ENCODE measurements around the gene EFCAB8. TPM values are rescaled to one million over a fixed set of nuclear protein-coding genes. Genes with fewer than 3 reads are reported as not detected.

EFCAB8 gene
- total RNA-seq, 1 experiment from 2014 or later = 1.8 TPM

- DNase-seq = peak in 1 of 2 experiments; percentile 42
- ChIA-PET CTCF (no interaction called here), POLR2A (no interaction called here)
- Mint-ChIP-seq H3K9me3 (ENCODE audit: unreplicated experiment) (no peaks in the 10 kb centered on the region), H3K4me1 (ENCODE audit: low read depth, unreplicated experiment) (peaks cover 10% of the 10 kb centered on the region), H3K27ac (ENCODE audit: unreplicated experiment) (no peak overlapping the region), H3K36me3 (ENCODE audit: insufficient read depth, unreplicated experiment) (no peaks in the 10 kb centered on the region), H3K27me3 (ENCODE audit: insufficient read depth, unreplicated experiment) (peaks cover 3% of the 10 kb centered on the region), H3K4me3 (ENCODE audit: unreplicated experiment) (no peak overlapping the region)
- 0 out of 2 replicates have a peak, but pooled peaks cover 4% of the 10 kb centered on the region for H3K4me1 ChIP-seq
- no TSS peak for BruUV-seq (replicated peaks)
- H3K9me3 ChIP-seq = peaks cover 16% of the 10 kb centered on the region; the same call in 1 of the 2 replicates
- H3K36me3 ChIP-seq (ENCODE audit: control insufficient read depth, insufficient read depth, low read length) = no peaks in the 10 kb centered on the region
- intact Hi-C loops (cut with micrococcal nuclease; ENCODE audit: unreplicated experiment) = no loop called here
- H3K4me3 ChIP-seq (ENCODE audit: low read depth, low read length) = no peak overlapping the region
- no peaks in the 10 kb centered on the region for H3K27me3 ChIP-seq (replicated peaks; ENCODE audit: control insufficient read depth, insufficient read depth, low read length)
- TF ChIP-seq, protein P1, sequence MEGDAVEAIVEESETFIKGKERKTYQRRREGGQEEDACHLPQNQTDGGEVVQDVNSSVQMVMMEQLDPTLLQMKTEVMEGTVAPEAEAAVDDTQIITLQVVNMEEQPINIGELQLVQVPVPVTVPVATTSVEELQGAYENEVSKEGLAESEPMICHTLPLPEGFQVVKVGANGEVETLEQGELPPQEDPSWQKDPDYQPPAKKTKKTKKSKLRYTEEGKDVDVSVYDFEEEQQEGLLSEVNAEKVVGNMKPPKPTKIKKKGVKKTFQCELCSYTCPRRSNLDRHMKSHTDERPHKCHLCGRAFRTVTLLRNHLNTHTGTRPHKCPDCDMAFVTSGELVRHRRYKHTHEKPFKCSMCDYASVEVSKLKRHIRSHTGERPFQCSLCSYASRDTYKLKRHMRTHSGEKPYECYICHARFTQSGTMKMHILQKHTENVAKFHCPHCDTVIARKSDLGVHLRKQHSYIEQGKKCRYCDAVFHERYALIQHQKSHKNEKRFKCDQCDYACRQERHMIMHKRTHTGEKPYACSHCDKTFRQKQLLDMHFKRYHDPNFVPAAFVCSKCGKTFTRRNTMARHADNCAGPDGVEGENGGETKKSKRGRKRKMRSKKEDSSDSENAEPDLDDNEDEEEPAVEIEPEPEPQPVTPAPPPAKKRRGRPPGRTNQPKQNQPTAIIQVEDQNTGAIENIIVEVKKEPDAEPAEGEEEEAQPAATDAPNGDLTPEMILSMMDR (IDR thresholded peaks at IDR 0.05; ENCODE audit: insufficient read depth in 1 of 2, low read depth in 1 of 2, low read length in 1 of 2, severe bottlenecking in 1 of 2, unreplicated experiment in 1 of 2) = no peak
Measured at GRCh38 chr20:32977281-32978008, 118.7 kb downstream of the EFCAB8 start.

DNA sequence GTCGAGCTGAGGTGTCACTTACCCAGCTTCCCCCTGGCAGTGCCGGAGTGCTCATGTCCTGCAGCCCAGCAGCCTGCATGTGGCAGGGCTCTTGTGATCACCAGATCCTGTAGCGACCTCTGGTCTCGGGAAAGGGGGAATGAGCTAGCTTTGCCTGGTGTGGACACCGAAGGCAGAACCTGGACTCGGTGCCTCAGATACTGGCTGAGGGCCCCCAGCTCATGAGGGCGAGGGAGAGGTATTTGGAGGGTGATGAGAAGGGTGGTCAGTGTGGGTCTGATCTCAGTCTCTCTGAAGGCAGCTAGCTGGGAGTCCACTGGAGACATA, 119.2 kb downstream of the EFCAB8 start:
- no peak overlapping the region for H3K27ac Mint-ChIP-seq (ENCODE audit: unreplicated experiment)
- POLR2A ChIA-PET = no interaction called here

GRCh38 chr20:32979201-32979998, 120.7 kb downstream of the EFCAB8 start:
- BruUV-seq (replicated peaks) = no TSS peak
- CTCF ChIA-PET = interaction anchor here (0.6 kb wide), 1 partner anchor 403 kb away, joined by 3 read pairs; no protein-coding TSS in a partner anchor
- Mint-ChIP-seq H3K27me3 (ENCODE audit: insufficient read depth, unreplicated experiment) (peaks cover 7% of the 10 kb centered on the region), H3K36me3 (ENCODE audit: insufficient read depth, unreplicated experiment) (no peaks in the 10 kb centered on the region), H3K4me1 (ENCODE audit: low read depth, unreplicated experiment) (peaks cover 10% of the 10 kb centered on the region), H3K9me3 (ENCODE audit: unreplicated experiment) (no peaks in the 10 kb centered on the region), H3K27ac (ENCODE audit: unreplicated experiment) (no peak overlapping the region), H3K4me3 (ENCODE audit: unreplicated experiment) (no peak overlapping the region)
- intact Hi-C loops (cut with micrococcal nuclease; ENCODE audit: unreplicated experiment) = no loop called here
- DNase-seq = peak in 1 of 2 experiments; percentile 35
- TF ChIP-seq, protein P1 (IDR thresholded peaks at IDR 0.05; ENCODE audit: insufficient read depth in 1 of 2, low read depth in 1 of 2, low read length in 1 of 2, severe bottlenecking in 1 of 2, unreplicated experiment in 1 of 2) = no peak
- Histone ChIP-seq H3K4me1 (0 out of 2 replicates have a peak, but pooled peaks cover 4% of the 10 kb centered on the region), H3K36me3 (ENCODE audit: control insufficient read depth, insufficient read depth, low read length) (no peaks in the 10 kb centered on the region), H3K9me3 (peaks cover 16% of the 10 kb centered on the region; the same call in 1 of the 2 replicates), H3K4me3 (ENCODE audit: low read depth, low read length) (no peak overlapping the region), H3K27me3 (replicated peaks; ENCODE audit: control insufficient read depth, insufficient read depth, low read length) (no peaks in the 10 kb centered on the region)
- POLR2A ChIA-PET = no interaction called here

More for the DNA sequence above, 119.2 kb downstream of the EFCAB8 start:
- no peaks in the 10 kb centered on the region for H3K36me3 ChIP-seq (ENCODE audit: control insufficient read depth, insufficient read depth, low read length)
- TF ChIP-seq, protein P1 (IDR thresholded peaks at IDR 0.05; ENCODE audit: insufficient read depth in 1 of 2, low read depth in 1 of 2, low read length in 1 of 2, severe bottlenecking in 1 of 2, unreplicated experiment in 1 of 2) = no peak
- Mint-ChIP-seq H3K4me1 (ENCODE audit: low read depth, unreplicated experiment) (peaks cover 10% of the 10 kb centered on the region), H3K4me3 (ENCODE audit: unreplicated experiment) (no peak overlapping the region), H3K9me3 (ENCODE audit: unreplicated experiment) (no peaks in the 10 kb centered on the region), H3K27me3 (ENCODE audit: insufficient read depth, unreplicated experiment) (peaks cover 6% of the 10 kb centered on the region), H3K36me3 (ENCODE audit: insufficient read depth, unreplicated experiment) (no peaks in the 10 kb centered on the region)
- DNase-seq = peak in 1 of 2 experiments; percentile 38
- no peak overlapping the region for H3K4me3 ChIP-seq (ENCODE audit: low read depth, low read length)
- BruUV-seq (replicated peaks) = no TSS peak
- 0 out of 2 replicates have a peak, but pooled peaks cover 4% of the 10 kb centered on the region for H3K4me1 ChIP-seq
- intact Hi-C loops (cut with micrococcal nuclease; ENCODE audit: unreplicated experiment) = no loop called here
- CTCF ChIA-PET = no interaction called here
- no peaks in the 10 kb centered on the region for H3K27me3 ChIP-seq (replicated peaks; ENCODE audit: control insufficient read depth, insufficient read depth, low read length)
- peaks cover 16% of the 10 kb centered on the region; the same call in 1 of the 2 replicates for H3K9me3 ChIP-seq

Measured in Caco-2 (cell line).